Activated CD4-positive, alpha-beta memory T cell treated with anti-CD3 and anti-CD28 coated beads for 36 hours (primary cell): Measurements from ENCODE around the gene SLC9C1. TPM values are rescaled to one million over a fixed set of nuclear protein-coding genes. Genes with fewer than 3 reads are reported as not detected.
A peak's percentile ranks its signal among the peaks of the same experiment; 100 is the strongest.

Experiments used
- CTCF ChIA-PET: fragments of 350-600 bp; sonication (Branson Sonifier 250); formaldehyde crosslinking; loops from one replicate; lab custom pipeline; 2021; ENCODE audit warnings: antibody characterized with exemption, inconsistent platforms; lab: Charles Lee
- POLR2A ChIA-PET: fragments of 350-600 bp; sonication (Branson Sonifier 250); formaldehyde crosslinking; loops from one replicate; lab custom pipeline; 2021; ENCODE audit warnings: antibody characterized with exemption; lab: Charles Lee
- DNase-seq: peaks from one replicate; pipeline ENCODE4 v3.0.0-alpha.2; 2020
- H3K27ac Mint-ChIP-seq: one replicate; pipeline ENCODE4 v1.8.0; 2021; ENCODE audit warnings: mixed read lengths
- H3K27me3 Mint-ChIP-seq: one replicate; pipeline ENCODE4 v1.8.0; 2021; ENCODE audit warnings: mixed read lengths
- H3K36me3 Mint-ChIP-seq: one replicate; pipeline ENCODE4 v1.8.0; 2021; ENCODE audit warnings: mixed read lengths
- H3K4me1 Mint-ChIP-seq: one replicate; pipeline ENCODE4 v1.8.0; 2021; ENCODE audit warnings: low read depth, mixed read lengths
- H3K4me3 Mint-ChIP-seq: one replicate; pipeline ENCODE4 v1.8.0; 2021; ENCODE audit warnings: mild to moderate bottlenecking, mixed read lengths
- H3K9me3 Mint-ChIP-seq: one replicate; pipeline ENCODE4 v1.8.0; 2021; ENCODE audit warnings: mixed read lengths
- intact Hi-C: fragments of 100-400 bp; cut with micrococcal nuclease; formaldehyde crosslinking; loops from one replicate; pipeline ENCODE4 v1.15.1; 2023
- total RNA-seq, 2 experiments: library from RNA; stranded (reverse); gene quantifications; one replicate each; pipeline ENCODE4 v1.2.3, GENCODE V29; 2021

The SLC9C1 gene
- total RNA-seq, 2 experiments from 2014 or later = not detected

GRCh38 chr3:112137781-112138180 is 156.2 kb downstream of the SLC9C1 start:
- H3K9me3 Mint-ChIP-seq = no peaks in the 10 kb centered on the region
- H3K27me3 Mint-ChIP-seq = no peaks in the 10 kb centered on the region
- CTCF ChIA-PET = interaction anchor here (0.6 to 6.2 kb wide), 16 partner anchors 10 to 395 kb away, joined by 3 to 42 read pairs (median 8); partner anchors contain the start of genes CD200 and SLC9C1
- H3K27ac Mint-ChIP-seq = no peak overlapping the region
- intact Hi-C loops = loop anchor here (1.0 to 5.0 kb wide), 4 partner anchors 159 to 540 kb away; no protein-coding TSS in a partner anchor
- POLR2A ChIA-PET = no interaction called here
- H3K4me1 Mint-ChIP-seq = peaks cover 63% of the 10 kb centered on the region
- no peak overlapping the region for H3K4me3 Mint-ChIP-seq
- no peak for DNase-seq
- H3K36me3 Mint-ChIP-seq = no peaks in the 10 kb centered on the region

- Mint-ChIP-seq H3K4me1 (peaks cover 70% of the 10 kb centered on the region), H3K27ac (no peak overlapping the region), H3K4me3 (no peak overlapping the region), H3K36me3 (no peaks in the 10 kb centered on the region), H3K9me3 (no peaks in the 10 kb centered on the region), H3K27me3 (no peaks in the 10 kb centered on the region)
- ChIA-PET POLR2A (no interaction called here), CTCF (interaction anchor here (0.5 to 6.2 kb wide), 17 partner anchors 9 to 1094 kb away, joined by 3 to 42 read pairs (median 8); partner anchors contain the start of genes CD200 and SLC9C1)
- peak; percentile 59 for DNase-seq
- intact Hi-C loops = loop anchor here (1.0 to 5.0 kb wide), 4 partner anchors 160 to 540 kb away; no protein-coding TSS in a partner anchor
Observed at GRCh38 chr3:112136959-112137693, 156.9 kb downstream of the SLC9C1 start.

- Mint-ChIP-seq H3K4me3 (no peak overlapping the region), H3K36me3 (no peaks in the 10 kb centered on the region), H3K4me1 (peaks cover 70% of the 10 kb centered on the region), H3K9me3 (no peaks in the 10 kb centered on the region), H3K27me3 (no peaks in the 10 kb centered on the region), H3K27ac (no peak overlapping the region)
- no peak for DNase-seq
- POLR2A ChIA-PET = no interaction called here
- intact Hi-C loops = loop anchor here (2.0 to 5.0 kb wide), 2 partner anchors 161 to 541 kb away; no protein-coding TSS in a partner anchor
- CTCF ChIA-PET = interaction anchor here (0.8 to 6.2 kb wide), 5 partner anchors 8 to 384 kb away, joined by 3 to 42 read pairs (median 18); no protein-coding TSS in a partner anchor
Observed at GRCh38 chr3:112136046-112136445, 158.0 kb downstream of the SLC9C1 start.

GRCh38 chr3:112134335-112135124 is 159.5 kb downstream of the SLC9C1 start:
- H3K27me3 Mint-ChIP-seq = no peaks in the 10 kb centered on the region
- intact Hi-C loops = loop anchor here (2.0 to 5.0 kb wide), 3 partner anchors 302 to 543 kb away; no protein-coding TSS in a partner anchor
- H3K27ac Mint-ChIP-seq = peak overlapping the region; percentile 98
- H3K9me3 Mint-ChIP-seq = no peaks in the 10 kb centered on the region
- ChIA-PET POLR2A (no interaction called here), CTCF (interaction anchor here (6.2 kb wide), 1 partner anchor 24 kb away, joined by 42 read pairs; no protein-coding TSS in a partner anchor)
- H3K4me1 Mint-ChIP-seq = peaks cover 71% of the 10 kb centered on the region
- H3K36me3 Mint-ChIP-seq = peaks cover 1% of the 10 kb centered on the region
- peak; percentile 22 for DNase-seq
- no peak overlapping the region for H3K4me3 Mint-ChIP-seq

GRCh38 chr3:112133626-112134334 is 160.2 kb downstream of the SLC9C1 start:
- ChIA-PET POLR2A (no interaction called here), CTCF (interaction anchor here (6.2 kb wide), 1 partner anchor 23 kb away, joined by 42 read pairs; no protein-coding TSS in a partner anchor)
- peak overlapping the region; percentile 98 for H3K4me3 Mint-ChIP-seq

GRCh38 chr3:112132975-112133448 is 161.0 kb downstream of the SLC9C1 start, which contains the start of gene GCSAM:
TSS of gene GCSAM (minus strand) at chr3:112133248. CDS start at chr3:112133120, 128 bp downstream.
- Mint-ChIP-seq H3K9me3 (no peaks in the 10 kb centered on the region), H3K4me1 (peaks cover 86% of the 10 kb centered on the region), H3K27ac (peak within 1 kb of the TSS; percentile 98), H3K4me3 (peak within 1 kb of the TSS; percentile 98), H3K27me3 (no peaks in the 10 kb centered on the region), H3K36me3 (peaks cover 2% of the 10 kb centered on the region)
- intact Hi-C loops = loop anchor here (1.0 to 5.0 kb wide), 6 partner anchors 10 to 516 kb away; partner anchors contain the start of genes CD200 and SLC35A5
- POLR2A ChIA-PET = interaction anchor here (0.9 to 1.1 kb wide), 3 partner anchors 10 to 366 kb away, joined by 3 read pairs; partner anchors contain the start of gene BTLA
- CTCF ChIA-PET = interaction anchor here (0.8 to 1.3 kb wide), 3 partner anchors 8 to 200 kb away, joined by 3 to 14 read pairs (median 4); partner anchors contain the start of gene CD200
- peak; percentile 86 for DNase-seq

More at GRCh38 chr3:112133626-112134334, 160.2 kb downstream of the SLC9C1 start:
- no peak for DNase-seq
- H3K27me3 Mint-ChIP-seq = no peaks in the 10 kb centered on the region
- no peaks in the 10 kb centered on the region for H3K9me3 Mint-ChIP-seq
- H3K27ac Mint-ChIP-seq = peak overlapping the region; percentile 98
- H3K36me3 Mint-ChIP-seq = peaks cover 2% of the 10 kb centered on the region
- peaks cover 78% of the 10 kb centered on the region for H3K4me1 Mint-ChIP-seq
- intact Hi-C loops = loop anchor here (1.0 to 5.0 kb wide), 7 partner anchors 10 to 516 kb away; partner anchors contain the start of genes CD200 and SLC35A5

- no peaks in the 10 kb centered on the region for H3K9me3 Mint-ChIP-seq
- peaks cover 90% of the 10 kb centered on the region for H3K4me1 Mint-ChIP-seq
- H3K36me3 Mint-ChIP-seq = peaks cover 2% of the 10 kb centered on the region
- ChIA-PET POLR2A (interaction anchor here (0.9 to 1.1 kb wide), 3 partner anchors 11 to 366 kb away, joined by 3 read pairs; partner anchors contain the start of gene BTLA), CTCF (interaction anchor here (0.8 to 1.3 kb wide), 3 partner anchors 9 to 201 kb away, joined by 3 to 14 read pairs (median 4); partner anchors contain the start of gene CD200)
- peak overlapping the region; percentile 98 for H3K4me3 Mint-ChIP-seq
- no peaks in the 10 kb centered on the region for H3K27me3 Mint-ChIP-seq
- H3K27ac Mint-ChIP-seq = peak overlapping the region; percentile 98
- no peak for DNase-seq
- intact Hi-C loops = loop anchor here (2.0 to 5.0 kb wide), 5 partner anchors 58 to 515 kb away; partner anchors contain the start of genes CD200 and SLC35A5
Observed at GRCh38 chr3:112132554-112132953, 161.5 kb downstream of the SLC9C1 start.

GRCh38 chr3:112132088-112132487 is 161.9 kb downstream of the SLC9C1 start:
- peak overlapping the region; percentile 98 for H3K27ac Mint-ChIP-seq
- H3K4me3 Mint-ChIP-seq = peak overlapping the region; percentile 98
- no peaks in the 10 kb centered on the region for H3K9me3 Mint-ChIP-seq
- ChIA-PET CTCF (interaction anchor here (1.3 kb wide), 2 partner anchors 9 to 21 kb away, joined by 3 to 14 read pairs; no protein-coding TSS in a partner anchor), POLR2A (interaction anchor here (0.9 to 1.1 kb wide), 2 partner anchors 365 to 367 kb away, joined by 3 read pairs; partner anchors contain the start of gene BTLA)
- intact Hi-C loops = loop anchor here (2.0 to 5.0 kb wide), 5 partner anchors 57 to 515 kb away; partner anchors contain the start of genes CD200 and SLC35A5
- peaks cover 91% of the 10 kb centered on the region for H3K4me1 Mint-ChIP-seq
- peaks cover 2% of the 10 kb centered on the region for H3K36me3 Mint-ChIP-seq
- DNase-seq = no peak
- H3K27me3 Mint-ChIP-seq = no peaks in the 10 kb centered on the region

- ChIA-PET CTCF (interaction anchor here (0.9 to 1.6 kb wide), 2 partner anchors 20 to 162 kb away, joined by 3 to 4 read pairs; no protein-coding TSS in a partner anchor), POLR2A (no interaction called here)
- DNase-seq = no peak
- Mint-ChIP-seq H3K9me3 (no peaks in the 10 kb centered on the region), H3K27me3 (no peaks in the 10 kb centered on the region), H3K27ac (peak overlapping the region; percentile 58), H3K4me1 (peaks cover 91% of the 10 kb centered on the region), H3K36me3 (peaks cover 8% of the 10 kb centered on the region), H3K4me3 (peak overlapping the region; percentile 25)
- intact Hi-C loops = loop anchor here (5.0 kb wide), 1 partner anchor 514 kb away; no protein-coding TSS in a partner anchor
Observed at GRCh38 chr3:112131111-112131510, 162.9 kb downstream of the SLC9C1 start.

GRCh38 chr3:112130638-112130993 is 163.4 kb downstream of the SLC9C1 start:
- Mint-ChIP-seq H3K9me3 (no peaks in the 10 kb centered on the region), H3K36me3 (peaks cover 13% of the 10 kb centered on the region), H3K4me1 (peaks cover 90% of the 10 kb centered on the region), H3K4me3 (peak overlapping the region; percentile 14), H3K27me3 (no peaks in the 10 kb centered on the region), H3K27ac (peak overlapping the region; percentile 88)
- no peak for DNase-seq
- POLR2A ChIA-PET = no interaction called here
- intact Hi-C loops = loop anchor here (5.0 kb wide), 1 partner anchor 513 kb away; no protein-coding TSS in a partner anchor
- CTCF ChIA-PET = interaction anchor here (0.9 to 1.6 kb wide), 2 partner anchors 19 to 163 kb away, joined by 3 to 4 read pairs; no protein-coding TSS in a partner anchor
